Osteocyte (in vitro differentiated cells): ENCODE data around the gene HPS1. TPM values are rescaled to one million over a fixed set of nuclear protein-coding genes. Genes with fewer than 3 reads are reported as not detected.
A peak's percentile ranks its signal among the peaks of the same experiment; 100 is the strongest.

Source experiments
- DNase-seq: peaks from one replicate; pipeline ENCODE4 v3.0.0; 2021; ENCODE audit warnings: mixed read lengths; ENCODE audit not compliant: unreplicated experiment; ENCODE audit errors: extremely low spot score
- H3K27ac Mint-ChIP-seq: one replicate; pipeline ENCODE4 v1.8.0; 2021; ENCODE audit warnings: mild to moderate bottlenecking, mixed read lengths; ENCODE audit not compliant: unreplicated experiment
- H3K27me3 Mint-ChIP-seq: one replicate; pipeline ENCODE4 v1.8.0; 2021; ENCODE audit warnings: mixed read lengths; ENCODE audit not compliant: unreplicated experiment
- H3K36me3 Mint-ChIP-seq: one replicate; pipeline ENCODE4 v1.8.0; 2021; ENCODE audit warnings: mixed read lengths; ENCODE audit not compliant: unreplicated experiment
- H3K4me1 Mint-ChIP-seq: one replicate; pipeline ENCODE4 v1.8.0; 2021; ENCODE audit warnings: mixed read lengths; ENCODE audit not compliant: unreplicated experiment
- H3K4me3 Mint-ChIP-seq: one replicate; pipeline ENCODE4 v1.8.0; 2021; ENCODE audit warnings: mild to moderate bottlenecking, moderate library complexity, mixed read lengths; ENCODE audit not compliant: unreplicated experiment
- H3K9me3 Mint-ChIP-seq: one replicate; pipeline ENCODE4 v1.8.0; 2021; ENCODE audit warnings: mixed read lengths; ENCODE audit not compliant: unreplicated experiment
- CTCF ChIP-seq: fragments of 200-600 bp; sonication (generic); IDR thresholded peaks from 2 replicates; pipeline ENCODE4 v1.5.0; 2021; ENCODE audit warnings: antibody characterized with exemption, mild to moderate bottlenecking, moderate library complexity
- total RNA-seq: library from RNA; stranded (reverse); gene quantifications from 2 replicates; pipeline ENCODE4 v1.2.1, GENCODE V29; 2021

Gene HPS1
- total RNA-seq, 1 donor from 2014 or later: 67.1 TPM

GRCh38 chr10:98458809-98459784 lies 12.4 kb upstream of the HPS1 start:
- DNase-seq: no peak
- Mint-ChIP-seq H3K4me1 (peaks cover 12% of the 10 kb centered on the region), H3K9me3 (no peaks in the 10 kb centered on the region), H3K4me3 (no peak overlapping the region), H3K27ac (no peak overlapping the region), H3K36me3 (no peaks in the 10 kb centered on the region), H3K27me3 (peaks cover 4% of the 10 kb centered on the region)
- TF ChIP-seq CTCF: no peak

GRCh38 chr10:98457721-98458120 lies 11.0 kb upstream of the HPS1 start:
- Mint-ChIP-seq H3K36me3 (no peaks in the 10 kb centered on the region), H3K27ac (no peak overlapping the region), H3K27me3 (peaks cover 10% of the 10 kb centered on the region)

GRCh38 chr10:98456686-98457482 lies 10.1 kb upstream of the HPS1 start:
- no peak for TF ChIP-seq CTCF
- Mint-ChIP-seq H3K27ac (no peak overlapping the region), H3K36me3 (no peaks in the 10 kb centered on the region), H3K27me3 (peaks cover 16% of the 10 kb centered on the region), H3K9me3 (no peaks in the 10 kb centered on the region), H3K4me3 (no peak overlapping the region), H3K4me1 (peaks cover 12% of the 10 kb centered on the region)
- no peak for DNase-seq

More at GRCh38 chr10:98457721-98458120, 11.0 kb upstream of the HPS1 start:
- no peak overlapping the region for H3K4me3 Mint-ChIP-seq
- no peak for TF ChIP-seq CTCF
- peak; percentile 77 for DNase-seq
- H3K9me3 Mint-ChIP-seq: no peaks in the 10 kb centered on the region
- peaks cover 12% of the 10 kb centered on the region for H3K4me1 Mint-ChIP-seq

- H3K27ac Mint-ChIP-seq: no peak overlapping the region
- H3K27me3 Mint-ChIP-seq: peaks cover 18% of the 10 kb centered on the region
- H3K36me3 Mint-ChIP-seq: no peaks in the 10 kb centered on the region
- TF ChIP-seq CTCF: no peak
- no peak overlapping the region for H3K4me3 Mint-ChIP-seq
- H3K4me1 Mint-ChIP-seq: peaks cover 10% of the 10 kb centered on the region
- no peaks in the 10 kb centered on the region for H3K9me3 Mint-ChIP-seq
- DNase-seq: no peak
Observed at GRCh38 chr10:98456043-98456570, 9.4 kb upstream of the HPS1 start.
